ENCODE measurements around the gene DGCR2.

The DGCR2 gene

GRCh38 chr22:19040888-19041703 lies 81.1 kb downstream of the DGCR2 start:
- no peak for DNase-seq (ENCODE audit: low read depth)
- H3K27me3 ChIP-seq (replicated peaks; ENCODE audit: control insufficient read depth, insufficient read depth, low read length): no peaks in the 10 kb centered on the region
- H3K4me3 ChIP-seq (ENCODE audit: low read length): no peak overlapping the region
- H3K36me3 ChIP-seq (ENCODE audit: control insufficient read depth, insufficient read depth, low read length, severe bottlenecking): peaks cover 70% of the 10 kb centered on the region
- no peaks in the 10 kb centered on the region for H3K4me1 ChIP-seq (ENCODE audit: control insufficient read depth, insufficient read depth, low read length)
- no peak overlapping the region for H3K9ac ChIP-seq (ENCODE audit: low read length)
- H3K9me3 ChIP-seq (ENCODE audit: control insufficient read depth, low read length): no peaks in the 10 kb centered on the region

GRCh38 chr22:19040391-19040861 lies 81.8 kb downstream of the DGCR2 start:
- no peaks in the 10 kb centered on the region for H3K4me1 ChIP-seq (ENCODE audit: control insufficient read depth, insufficient read depth, low read length)
- peaks cover 64% of the 10 kb centered on the region for H3K36me3 ChIP-seq (ENCODE audit: control insufficient read depth, insufficient read depth, low read length, severe bottlenecking)
- no peak overlapping the region for H3K9ac ChIP-seq (ENCODE audit: low read length)
- no peaks in the 10 kb centered on the region for H3K27me3 ChIP-seq (replicated peaks; ENCODE audit: control insufficient read depth, insufficient read depth, low read length)
- no peaks in the 10 kb centered on the region for H3K9me3 ChIP-seq (ENCODE audit: control insufficient read depth, low read length)
- DNase-seq (ENCODE audit: low read depth): no peak
- no peak overlapping the region for H3K4me3 ChIP-seq (ENCODE audit: low read length)

- H3K4me3 ChIP-seq (ENCODE audit: low read length): no peak overlapping the region
- DNase-seq (ENCODE audit: low read depth): no peak
- peaks cover 58% of the 10 kb centered on the region for H3K36me3 ChIP-seq (ENCODE audit: control insufficient read depth, insufficient read depth, low read length, severe bottlenecking)
- H3K27me3 ChIP-seq (replicated peaks; ENCODE audit: control insufficient read depth, insufficient read depth, low read length): no peaks in the 10 kb centered on the region
- no peak overlapping the region for H3K9ac ChIP-seq (ENCODE audit: low read length)
- no peaks in the 10 kb centered on the region for H3K9me3 ChIP-seq (ENCODE audit: control insufficient read depth, low read length)
- no peaks in the 10 kb centered on the region for H3K4me1 ChIP-seq (ENCODE audit: control insufficient read depth, insufficient read depth, low read length)
These were observed 82.4 kb downstream of the DGCR2 start for GRCh38 chr22:19039796-19040280.

- Histone ChIP-seq H3K9ac (ENCODE audit: low read length) (no peak overlapping the region), H3K9me3 (ENCODE audit: control insufficient read depth, low read length) (no peaks in the 10 kb centered on the region), H3K36me3 (ENCODE audit: control insufficient read depth, insufficient read depth, low read length, severe bottlenecking) (peaks cover 54% of the 10 kb centered on the region), H3K4me3 (ENCODE audit: low read length) (no peak overlapping the region), H3K27me3 (replicated peaks; ENCODE audit: control insufficient read depth, insufficient read depth, low read length) (no peaks in the 10 kb centered on the region), H3K4me1 (ENCODE audit: control insufficient read depth, insufficient read depth, low read length) (no peaks in the 10 kb centered on the region)
- DNase-seq (ENCODE audit: low read depth): no peak
These were observed 82.8 kb downstream of the DGCR2 start for GRCh38 chr22:19039448-19039780.

- Histone ChIP-seq H3K4me3 (ENCODE audit: low read length) (no peak overlapping the region), H3K9me3 (ENCODE audit: control insufficient read depth, low read length) (no peaks in the 10 kb centered on the region), H3K36me3 (ENCODE audit: control insufficient read depth, insufficient read depth, low read length, severe bottlenecking) (peaks cover 49% of the 10 kb centered on the region), H3K4me1 (ENCODE audit: control insufficient read depth, insufficient read depth, low read length) (no peaks in the 10 kb centered on the region), H3K9ac (ENCODE audit: low read length) (no peak overlapping the region), H3K27me3 (replicated peaks; ENCODE audit: control insufficient read depth, insufficient read depth, low read length) (no peaks in the 10 kb centered on the region)
- DNase-seq (ENCODE audit: low read depth): no peak
These were observed 83.3 kb downstream of the DGCR2 start for GRCh38 chr22:19038728-19039447.

GRCh38 chr22:19038164-19038546 lies 84.1 kb downstream of the DGCR2 start:
- Histone ChIP-seq H3K9ac (ENCODE audit: low read length) (no peak overlapping the region), H3K4me3 (ENCODE audit: low read length) (no peak overlapping the region), H3K9me3 (ENCODE audit: control insufficient read depth, low read length) (no peaks in the 10 kb centered on the region), H3K36me3 (ENCODE audit: control insufficient read depth, insufficient read depth, low read length, severe bottlenecking) (peaks cover 42% of the 10 kb centered on the region), H3K27me3 (replicated peaks; ENCODE audit: control insufficient read depth, insufficient read depth, low read length) (no peaks in the 10 kb centered on the region), H3K4me1 (ENCODE audit: control insufficient read depth, insufficient read depth, low read length) (no peaks in the 10 kb centered on the region)
- no peak for DNase-seq (ENCODE audit: low read depth)

- no peaks in the 10 kb centered on the region for H3K9me3 ChIP-seq (ENCODE audit: control insufficient read depth, low read length)
- peaks cover 36% of the 10 kb centered on the region for H3K36me3 ChIP-seq (ENCODE audit: control insufficient read depth, insufficient read depth, low read length, severe bottlenecking)
- DNase-seq (ENCODE audit: low read depth): no peak
- H3K4me1 ChIP-seq (ENCODE audit: control insufficient read depth, insufficient read depth, low read length): no peaks in the 10 kb centered on the region
- H3K4me3 ChIP-seq (ENCODE audit: low read length): no peak overlapping the region
- no peak overlapping the region for H3K9ac ChIP-seq (ENCODE audit: low read length)
- H3K27me3 ChIP-seq (replicated peaks; ENCODE audit: control insufficient read depth, insufficient read depth, low read length): no peaks in the 10 kb centered on the region
These were observed 84.7 kb downstream of the DGCR2 start for GRCh38 chr22:19037282-19038163.

GRCh38 chr22:19036523-19037273 lies 85.5 kb downstream of the DGCR2 start:
- no peaks in the 10 kb centered on the region for H3K4me1 ChIP-seq (ENCODE audit: control insufficient read depth, insufficient read depth, low read length)
- H3K27me3 ChIP-seq (replicated peaks; ENCODE audit: control insufficient read depth, insufficient read depth, low read length): no peaks in the 10 kb centered on the region
- no peaks in the 10 kb centered on the region for H3K9me3 ChIP-seq (ENCODE audit: control insufficient read depth, low read length)
- no peak for DNase-seq (ENCODE audit: low read depth)
- no peak overlapping the region for H3K9ac ChIP-seq (ENCODE audit: low read length)
- peaks cover 29% of the 10 kb centered on the region for H3K36me3 ChIP-seq (ENCODE audit: control insufficient read depth, insufficient read depth, low read length, severe bottlenecking)
- H3K4me3 ChIP-seq (ENCODE audit: low read length): no peak overlapping the region

DNA sequence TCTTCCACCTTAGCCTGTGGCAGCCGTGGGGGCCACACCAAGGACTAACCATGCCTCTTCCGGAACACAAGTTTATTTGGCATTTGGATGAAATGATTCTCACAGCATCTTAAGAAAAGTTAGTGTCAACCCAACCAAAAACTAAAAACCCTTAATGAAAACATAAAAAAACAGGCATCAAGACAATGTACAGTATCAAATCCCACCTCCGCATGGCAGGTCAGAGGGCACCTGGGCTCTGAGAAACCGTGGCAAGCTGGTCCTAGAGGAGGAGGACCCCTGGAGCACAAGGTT lies 86.0 kb downstream of the DGCR2 start:
- no peak overlapping the region for H3K9ac ChIP-seq (ENCODE audit: low read length)
- H3K36me3 ChIP-seq (ENCODE audit: control insufficient read depth, insufficient read depth, low read length, severe bottlenecking): peaks cover 24% of the 10 kb centered on the region
- H3K9me3 ChIP-seq (ENCODE audit: control insufficient read depth, low read length): no peaks in the 10 kb centered on the region
- no peaks in the 10 kb centered on the region for H3K27me3 ChIP-seq (replicated peaks; ENCODE audit: control insufficient read depth, insufficient read depth, low read length)
- H3K4me3 ChIP-seq (ENCODE audit: low read length): no peak overlapping the region
- H3K4me1 ChIP-seq (ENCODE audit: control insufficient read depth, insufficient read depth, low read length): no peaks in the 10 kb centered on the region
- no peak for DNase-seq (ENCODE audit: low read depth)

GRCh38 chr22:19035474-19036228 lies 86.6 kb downstream of the DGCR2 start:
- Histone ChIP-seq H3K9me3 (ENCODE audit: control insufficient read depth, low read length) (no peaks in the 10 kb centered on the region), H3K9ac (ENCODE audit: low read length) (no peak overlapping the region), H3K4me3 (ENCODE audit: low read length) (no peak overlapping the region), H3K4me1 (ENCODE audit: control insufficient read depth, insufficient read depth, low read length) (no peaks in the 10 kb centered on the region), H3K36me3 (ENCODE audit: control insufficient read depth, insufficient read depth, low read length, severe bottlenecking) (peaks cover 19% of the 10 kb centered on the region), H3K27me3 (replicated peaks; ENCODE audit: control insufficient read depth, insufficient read depth, low read length) (peaks cover under 1% of the 10 kb centered on the region)
- DNase-seq (ENCODE audit: low read depth): no peak

Data from adipocyte (in vitro differentiated cells).